ENCODE results near the gene CFAP77.
A peak's percentile ranks its signal among the peaks of the same experiment; 100 is the strongest.

CFAP77 gene

DNA sequence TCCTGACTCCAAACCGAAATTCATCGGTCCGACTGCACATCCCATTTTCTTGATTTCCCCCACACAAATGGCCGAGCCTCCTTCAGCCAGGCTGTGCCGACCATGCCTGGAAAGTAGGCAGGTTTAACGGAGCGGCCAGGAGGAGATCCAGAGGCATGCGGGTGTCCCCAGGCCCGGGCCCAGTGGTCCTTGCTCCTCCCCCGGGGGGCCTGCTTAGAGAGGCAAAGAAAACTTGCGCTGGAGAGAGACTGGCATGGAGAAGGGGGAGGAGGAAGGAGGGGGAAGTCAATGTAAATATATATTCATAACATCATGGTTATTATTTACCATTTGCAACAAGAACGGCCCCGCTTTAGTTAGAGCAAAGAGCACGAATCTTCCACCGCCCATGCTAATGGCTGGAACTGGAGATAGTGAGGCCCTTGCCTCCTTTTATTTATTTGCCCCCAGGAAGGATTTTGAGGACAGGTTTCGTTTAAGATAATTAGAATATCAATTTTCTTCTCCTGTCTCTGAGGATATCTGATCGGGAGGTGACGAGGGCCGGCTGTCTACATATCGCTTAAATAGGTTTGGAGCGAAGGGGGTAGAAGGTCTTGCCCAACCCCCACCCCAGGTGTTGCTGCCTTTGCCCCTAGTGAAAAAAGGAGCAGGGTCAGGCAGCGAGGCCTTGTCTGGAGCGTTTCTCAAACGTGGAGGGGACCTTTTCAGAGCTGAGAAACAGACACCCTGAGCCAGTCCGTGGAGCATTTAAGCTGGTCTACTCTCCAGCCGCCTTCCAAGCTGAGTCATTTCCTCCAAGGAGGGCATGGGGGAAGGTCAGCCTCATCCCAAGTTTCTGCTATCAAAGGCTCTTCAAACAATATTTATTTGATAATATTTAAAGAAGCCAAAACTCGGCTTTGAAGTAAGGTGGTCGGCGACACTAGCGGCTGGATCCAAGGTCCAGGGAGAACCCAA is 174.9 kb downstream of the CFAP77 start:
- H3K9me3 ChIP-seq (ENCODE audit: control insufficient read depth, low read length), result no peaks in the 10 kb centered on the region
- peaks cover 38% of the 10 kb centered on the region for H3K4me1 ChIP-seq (ENCODE audit: control insufficient read depth, insufficient read depth, low read length)
- peaks cover 100% of the 10 kb centered on the region for H3K27me3 ChIP-seq (ENCODE audit: control insufficient read depth, insufficient read depth, low read length, poor library complexity, severe bottlenecking)
- no peaks in the 10 kb centered on the region for H3K36me3 ChIP-seq (ENCODE audit: control insufficient read depth, insufficient read depth, low read length)
- H3K27ac ChIP-seq (ENCODE audit: insufficient read depth, low read depth, low read length, poor library complexity, severe bottlenecking), result no peak overlapping the region
- H3K4me3 ChIP-seq (ENCODE audit: insufficient read depth, low read depth, low read length), result peak overlapping the region; percentile 58
- 3 to 5% methylated on average over 29 of the region's 30 CpGs for WGBS, 2 experiments

DNA sequence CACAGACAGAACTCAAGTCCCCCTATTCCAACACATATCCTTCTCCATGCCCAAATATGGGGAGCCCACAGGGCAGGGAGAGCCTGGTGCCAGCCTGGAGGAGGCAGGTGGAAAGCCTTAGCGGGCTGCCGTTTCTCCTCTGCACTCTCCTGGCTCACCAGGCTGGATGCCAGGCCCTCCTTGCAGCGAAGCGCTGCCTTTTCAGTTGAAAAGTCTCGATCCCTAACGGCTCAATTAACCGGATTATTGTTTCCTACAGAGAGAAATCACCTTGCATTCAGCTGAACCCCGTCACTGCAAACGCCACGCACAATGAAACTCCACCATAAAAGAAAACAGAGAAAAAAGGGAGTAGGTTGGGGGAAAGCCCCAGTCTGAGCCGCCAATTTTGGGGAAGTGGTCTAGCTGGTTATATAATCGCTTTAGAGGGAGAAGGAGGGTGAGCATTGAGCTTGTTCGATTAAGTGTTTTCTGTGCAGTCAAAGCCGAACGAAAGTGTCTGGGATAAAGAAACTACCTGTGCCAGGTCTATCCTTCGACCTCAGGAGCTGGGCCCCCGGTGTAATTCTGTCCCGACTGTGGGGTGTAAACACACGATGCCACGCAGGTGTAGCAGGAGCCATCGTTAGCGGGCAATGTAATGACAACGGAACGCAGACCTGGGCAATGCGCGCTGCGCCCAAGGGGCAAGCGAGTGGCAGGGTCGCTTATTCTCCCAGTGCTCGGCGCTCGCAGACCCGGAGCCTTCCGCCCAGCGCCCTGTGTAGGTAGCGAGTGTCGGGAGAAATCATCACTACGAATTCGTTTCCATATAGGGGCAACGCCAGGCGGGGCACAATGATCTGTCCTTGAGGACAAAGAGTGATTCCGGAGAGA is 176.2 kb downstream of the CFAP77 start:
- H3K27me3 ChIP-seq (ENCODE audit: control insufficient read depth, insufficient read depth, low read length, poor library complexity, severe bottlenecking), result peaks cover 100% of the 10 kb centered on the region
- H3K36me3 ChIP-seq (ENCODE audit: control insufficient read depth, insufficient read depth, low read length), result no peaks in the 10 kb centered on the region
- H3K27ac ChIP-seq (ENCODE audit: insufficient read depth, low read depth, low read length, poor library complexity, severe bottlenecking), result no peak overlapping the region
- peak overlapping the region; percentile 58 for H3K4me3 ChIP-seq (ENCODE audit: insufficient read depth, low read depth, low read length)
- peaks cover 33% of the 10 kb centered on the region for H3K4me1 ChIP-seq (ENCODE audit: control insufficient read depth, insufficient read depth, low read length)
- no peaks in the 10 kb centered on the region for H3K9me3 ChIP-seq (ENCODE audit: control insufficient read depth, low read length)
- 2% methylated on average over 42 of the region's 42 CpGs for WGBS, 2 experiments

DNA sequence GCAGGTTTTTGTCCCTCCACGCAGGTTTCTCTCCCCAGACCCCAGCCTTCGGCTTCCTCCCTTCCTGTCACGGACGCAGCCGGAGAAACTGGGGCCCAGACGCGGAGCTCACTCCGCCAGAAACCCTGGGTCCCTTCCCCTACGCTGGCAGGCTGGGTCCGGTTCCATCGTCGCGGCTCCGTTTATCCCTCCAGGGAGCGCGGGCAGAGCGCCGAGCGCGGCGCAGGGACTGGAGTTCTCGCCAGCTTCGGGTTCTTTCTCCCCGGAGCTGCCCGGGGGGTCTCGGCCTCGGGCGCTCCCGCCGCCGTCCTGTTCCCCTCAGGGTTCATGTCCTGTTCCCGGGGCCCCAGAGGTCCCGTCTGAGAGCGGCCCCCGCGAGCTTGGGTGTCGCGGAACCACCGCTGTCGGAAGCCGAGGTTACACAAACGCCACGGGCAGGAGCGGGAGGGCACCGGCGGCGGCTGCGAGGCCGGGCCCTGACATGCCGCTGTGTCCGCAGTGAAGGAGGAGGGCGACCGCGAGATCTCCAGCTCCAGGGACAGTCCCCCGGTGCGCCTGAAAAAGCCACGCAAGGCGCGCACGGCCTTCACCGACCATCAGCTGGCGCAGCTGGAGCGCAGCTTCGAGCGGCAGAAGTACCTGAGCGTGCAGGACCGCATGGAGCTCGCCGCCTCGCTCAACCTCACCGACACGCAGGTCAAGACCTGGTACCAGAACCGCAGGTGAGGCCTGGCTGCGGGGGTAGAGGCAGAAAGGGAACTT is 177.0 kb downstream of the CFAP77 start:
- 1 to 2% methylated on average over 74 of the region's 74 CpGs for WGBS, 2 experiments
- H3K27me3 ChIP-seq (ENCODE audit: control insufficient read depth, insufficient read depth, low read length, poor library complexity, severe bottlenecking), result peaks cover 99% of the 10 kb centered on the region
- H3K9me3 ChIP-seq (ENCODE audit: control insufficient read depth, low read length), result no peaks in the 10 kb centered on the region
- no peak overlapping the region for H3K27ac ChIP-seq (ENCODE audit: insufficient read depth, low read depth, low read length, poor library complexity, severe bottlenecking)
- peak overlapping the region; percentile 58 for H3K4me3 ChIP-seq (ENCODE audit: insufficient read depth, low read depth, low read length)
- H3K4me1 ChIP-seq (ENCODE audit: control insufficient read depth, insufficient read depth, low read length), result peaks cover 35% of the 10 kb centered on the region
- no peaks in the 10 kb centered on the region for H3K36me3 ChIP-seq (ENCODE audit: control insufficient read depth, insufficient read depth, low read length)

DNA sequence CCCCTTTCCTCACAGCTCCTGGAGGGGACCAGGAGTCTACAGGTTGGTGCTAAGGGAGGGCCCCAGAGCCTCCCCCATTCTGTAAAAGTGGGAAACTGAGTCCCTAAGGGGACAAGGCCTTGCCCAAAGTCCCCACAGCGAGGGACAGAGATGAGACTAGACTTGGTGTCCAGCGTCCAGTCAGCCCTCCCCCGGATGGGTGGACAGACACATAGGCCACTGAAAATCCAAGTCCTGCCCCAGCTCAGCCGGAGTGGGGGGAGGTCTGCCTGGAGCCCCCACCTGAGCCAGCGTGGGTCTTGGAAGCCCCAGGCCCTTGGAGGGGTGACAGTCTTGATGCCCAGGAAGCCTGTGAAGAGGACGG is 177.6 kb downstream of the CFAP77 start:
- Histone ChIP-seq H3K36me3 (ENCODE audit: control insufficient read depth, insufficient read depth, low read length) (no peaks in the 10 kb centered on the region), H3K9me3 (ENCODE audit: control insufficient read depth, low read length) (no peaks in the 10 kb centered on the region), H3K27ac (ENCODE audit: insufficient read depth, low read depth, low read length, poor library complexity, severe bottlenecking) (no peak overlapping the region), H3K27me3 (ENCODE audit: control insufficient read depth, insufficient read depth, low read length, poor library complexity, severe bottlenecking) (peaks cover 93% of the 10 kb centered on the region), H3K4me3 (ENCODE audit: insufficient read depth, low read depth, low read length) (peak overlapping the region; percentile 58), H3K4me1 (ENCODE audit: control insufficient read depth, insufficient read depth, low read length) (peaks cover 38% of the 10 kb centered on the region)
- 28 to 38% methylated on average over 6 of the region's 6 CpGs for WGBS, 2 experiments

DNA sequence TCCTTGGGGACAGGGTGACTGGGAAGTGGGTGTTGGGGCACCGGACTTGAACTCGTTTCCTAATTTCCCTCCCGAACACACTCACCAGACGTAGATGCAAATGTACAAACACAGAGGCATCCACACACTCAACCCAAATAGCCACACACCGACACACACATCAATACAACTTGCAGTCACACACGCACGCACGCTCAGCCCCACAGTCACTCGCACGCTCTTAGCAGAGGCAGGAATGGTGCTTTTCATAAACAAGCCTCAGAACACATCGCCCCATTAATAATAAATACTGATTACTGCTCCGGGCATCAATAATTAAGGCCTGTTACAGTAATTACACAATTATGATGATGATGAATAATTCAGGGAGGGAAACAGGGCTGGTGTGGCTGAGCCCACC is 178.1 kb downstream of the CFAP77 start:
- H3K36me3 ChIP-seq (ENCODE audit: control insufficient read depth, insufficient read depth, low read length), result no peaks in the 10 kb centered on the region
- H3K27me3 ChIP-seq (ENCODE audit: control insufficient read depth, insufficient read depth, low read length, poor library complexity, severe bottlenecking), result peaks cover 88% of the 10 kb centered on the region
- H3K4me3 ChIP-seq (ENCODE audit: insufficient read depth, low read depth, low read length), result peak overlapping the region; percentile 58
- 40 to 44% methylated on average over 11 to 12 of the region's 12 CpGs for WGBS, 2 experiments
- H3K27ac ChIP-seq (ENCODE audit: insufficient read depth, low read depth, low read length, poor library complexity, severe bottlenecking), result no peak overlapping the region
- no peaks in the 10 kb centered on the region for H3K9me3 ChIP-seq (ENCODE audit: control insufficient read depth, low read length)
- peaks cover 43% of the 10 kb centered on the region for H3K4me1 ChIP-seq (ENCODE audit: control insufficient read depth, insufficient read depth, low read length)

DNA sequence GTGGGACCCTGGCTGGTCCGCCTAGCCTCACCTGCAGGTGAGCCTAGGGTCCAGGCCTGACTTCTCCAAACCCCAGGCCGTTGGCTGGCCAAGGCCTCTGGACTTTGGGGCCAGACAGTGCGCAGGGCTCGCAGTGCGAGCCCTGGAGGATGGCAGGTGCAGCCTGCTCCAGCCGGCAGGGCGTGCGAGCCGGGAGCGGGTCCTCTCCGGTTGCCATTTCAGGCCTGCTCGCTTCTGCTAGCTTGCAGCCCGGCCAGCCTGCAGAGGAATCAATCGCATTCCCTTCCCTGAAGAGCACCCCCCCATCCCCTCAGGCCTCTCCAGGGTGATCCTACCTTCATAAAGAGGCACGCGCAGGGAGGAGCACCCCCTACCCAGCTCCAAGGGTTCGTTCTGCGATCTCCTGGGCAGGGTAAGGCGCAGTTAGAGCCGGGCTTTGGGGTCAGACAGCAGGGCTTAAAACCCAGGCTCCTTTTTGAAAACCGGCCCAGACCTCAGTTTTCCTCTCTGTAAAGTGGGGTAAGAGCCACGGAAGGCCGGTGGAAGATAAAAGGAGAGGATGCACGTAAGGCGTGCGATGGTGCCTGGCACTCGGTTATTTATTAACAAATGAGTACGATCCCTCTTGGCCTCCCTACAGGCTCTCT is 178.6 kb downstream of the CFAP77 start:
- 4 to 5% methylated on average over 28 of the region's 28 CpGs for WGBS, 2 experiments
- peak overlapping the region; percentile 20 for H3K27ac ChIP-seq (ENCODE audit: insufficient read depth, low read depth, low read length, poor library complexity, severe bottlenecking)
- no peaks in the 10 kb centered on the region for H3K9me3 ChIP-seq (ENCODE audit: control insufficient read depth, low read length)
- no peaks in the 10 kb centered on the region for H3K36me3 ChIP-seq (ENCODE audit: control insufficient read depth, insufficient read depth, low read length)
- peaks cover 83% of the 10 kb centered on the region for H3K27me3 ChIP-seq (ENCODE audit: control insufficient read depth, insufficient read depth, low read length, poor library complexity, severe bottlenecking)
- H3K4me1 ChIP-seq (ENCODE audit: control insufficient read depth, insufficient read depth, low read length), result peaks cover 45% of the 10 kb centered on the region
- H3K4me3 ChIP-seq (ENCODE audit: insufficient read depth, low read depth, low read length), result peak overlapping the region; percentile 58

DNA sequence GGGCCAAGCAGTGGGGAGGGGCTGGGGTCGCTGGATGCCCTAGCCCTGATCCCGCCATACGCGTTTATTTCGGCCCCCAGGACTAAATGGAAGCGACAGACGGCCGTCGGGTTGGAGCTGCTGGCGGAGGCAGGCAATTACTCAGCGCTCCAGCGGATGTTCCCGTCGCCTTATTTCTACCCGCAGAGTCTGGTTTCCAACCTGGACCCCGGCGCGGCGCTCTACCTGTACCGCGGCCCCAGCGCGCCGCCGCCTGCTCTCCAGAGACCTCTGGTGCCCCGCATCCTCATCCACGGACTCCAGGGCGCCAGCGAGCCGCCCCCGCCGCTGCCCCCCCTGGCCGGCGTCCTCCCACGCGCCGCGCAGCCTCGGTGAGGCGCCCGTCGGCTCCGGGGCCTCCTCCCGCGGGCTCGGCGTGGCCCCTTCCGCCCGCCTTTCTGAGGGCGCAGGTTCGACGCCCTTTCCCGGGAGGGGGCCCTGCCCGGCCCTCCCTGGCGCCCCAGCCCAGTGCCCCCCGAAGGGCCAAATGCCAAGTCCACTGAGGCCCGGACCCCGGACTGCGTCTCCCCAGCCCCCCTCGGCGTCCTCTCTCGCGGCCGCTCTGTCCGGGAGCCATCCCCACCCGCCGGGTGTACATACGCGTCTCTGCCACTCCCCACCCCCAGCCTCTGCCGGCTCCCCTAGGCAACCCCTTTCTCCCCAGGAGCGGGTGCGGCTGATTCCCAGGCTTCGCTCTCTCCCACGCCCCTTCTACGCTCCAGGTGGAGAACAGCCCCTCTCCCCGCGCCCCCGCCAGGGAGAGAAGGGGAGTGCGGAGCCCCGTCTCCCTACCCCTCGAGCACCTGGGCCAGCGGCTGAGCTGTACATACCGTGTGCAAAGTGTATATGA is 179.4 kb downstream of the CFAP77 start:
- H3K27ac ChIP-seq (ENCODE audit: insufficient read depth, low read depth, low read length, poor library complexity, severe bottlenecking), result peak overlapping the region; percentile 48
- peaks cover 75% of the 10 kb centered on the region for H3K27me3 ChIP-seq (ENCODE audit: control insufficient read depth, insufficient read depth, low read length, poor library complexity, severe bottlenecking)
- no peaks in the 10 kb centered on the region for H3K9me3 ChIP-seq (ENCODE audit: control insufficient read depth, low read length)
- H3K36me3 ChIP-seq (ENCODE audit: control insufficient read depth, insufficient read depth, low read length), result no peaks in the 10 kb centered on the region
- peak overlapping the region; percentile 58 for H3K4me3 ChIP-seq (ENCODE audit: insufficient read depth, low read depth, low read length)
- whole genome bisulfite sequencing, 2 experiments, result 1% methylated on average over 83 of the region's 83 CpGs
- H3K4me1 ChIP-seq (ENCODE audit: control insufficient read depth, insufficient read depth, low read length), result peaks cover 45% of the 10 kb centered on the region

DNA sequence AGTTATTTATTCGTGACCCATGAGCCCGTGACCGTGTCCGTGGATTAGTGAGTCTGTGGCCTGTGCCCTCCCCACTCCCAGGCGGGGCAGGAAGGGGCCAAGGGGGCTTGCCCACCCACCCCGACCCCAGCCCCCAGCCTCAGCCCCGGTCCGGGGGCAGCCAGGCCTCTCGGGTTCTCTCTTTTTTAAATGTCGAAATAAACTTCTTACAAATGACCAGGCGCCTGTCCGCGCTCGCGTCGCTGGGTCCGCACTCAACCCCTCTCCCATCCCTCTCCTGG is 180.0 kb downstream of the CFAP77 start:
- H3K27me3 ChIP-seq (ENCODE audit: control insufficient read depth, insufficient read depth, low read length, poor library complexity, severe bottlenecking), result peaks cover 69% of the 10 kb centered on the region
- H3K9me3 ChIP-seq (ENCODE audit: control insufficient read depth, low read length), result no peaks in the 10 kb centered on the region
- H3K4me1 ChIP-seq (ENCODE audit: control insufficient read depth, insufficient read depth, low read length), result peaks cover 51% of the 10 kb centered on the region
- peak overlapping the region; percentile 58 for H3K4me3 ChIP-seq (ENCODE audit: insufficient read depth, low read depth, low read length)
- no peaks in the 10 kb centered on the region for H3K36me3 ChIP-seq (ENCODE audit: control insufficient read depth, insufficient read depth, low read length)
- WGBS, 2 experiments, result 1% methylated on average over 16 to 17 of the region's 17 CpGs
- H3K27ac ChIP-seq (ENCODE audit: insufficient read depth, low read depth, low read length, poor library complexity, severe bottlenecking), result peak overlapping the region; percentile 91
